H1 (cell line): ENCODE measurements around the gene IL6ST. TPM values are rescaled to one million over a fixed set of nuclear protein-coding genes. Genes with fewer than 3 reads are reported as not detected.
"Not testable (repeated sequence)": the region's sequence is repeated elsewhere in the genome, so short reads cannot be mapped to it uniquely, and the experiment has no call there.

ENCODE experiments used
- CTCF ChIA-PET: fragments of 300-600 bp; sonication (Branson Sonifier 250); formaldehyde crosslinking; loops from one replicate; lab custom pipeline; 2021; ENCODE audit not compliant: partially characterized antibody; lab: Charles Lee
- POLR2A ChIA-PET: fragments of 300-600 bp; sonication (Branson Sonifier 250); formaldehyde crosslinking; loops from one replicate; lab custom pipeline; 2021; ENCODE audit warnings: inconsistent platforms; ENCODE audit not compliant: partially characterized antibody; lab: Charles Lee
- DNase-seq, 2 experiments: peaks; one replicate each; pipeline versions ENCODE4 v3.0.0 to v3.0.0-alpha.2; 2010 to 2022; ENCODE audit warnings: low spot score in 2 of 2, low read depth in 1 of 2, mixed read lengths in 1 of 2
- FAIRE-seq: peaks from 2 replicates; lab custom pipeline; 2011; peaks lifted over from hg19 to GRCh38; lab: Jason Lieb, UNC
- H2AFZ ChIP-seq: 2 replicates; pipeline ENCODE4 v1.8.1; 2012; ENCODE audit warnings: low read length, inconsistent platforms
- H2AK5ac ChIP-seq: 2 replicates; pipeline ENCODE4 v1.6.1; 2013; ENCODE audit warnings: low read depth, low read length
- H2BK120ac ChIP-seq: replicated peaks from 2 replicates; pipeline ENCODE3; 2013; ENCODE audit warnings: low read depth, low read length, inconsistent platforms
- H2BK12ac ChIP-seq: 2 replicates; pipeline ENCODE4 v1.6.1; 2013; ENCODE audit warnings: low read depth, low read length
- H2BK15ac ChIP-seq: 2 replicates; pipeline ENCODE4 v1.6.1; 2013; ENCODE audit warnings: low read length
- H2BK20ac ChIP-seq: 2 replicates; pipeline ENCODE4 v1.6.1; 2013; ENCODE audit warnings: low read length
- H2BK5ac ChIP-seq: 2 replicates; pipeline ENCODE4 v1.6.1; 2013; ENCODE audit warnings: low read depth, low read length
- H3K14ac ChIP-seq: 2 replicates; pipeline ENCODE4 v1.6.1; 2013; ENCODE audit warnings: inconsistent platforms; ENCODE audit not compliant: insufficient read length
- H3K18ac ChIP-seq: 2 replicates; pipeline ENCODE4 v1.6.1; 2013; ENCODE audit warnings: low read length; ENCODE audit errors: extremely low read depth
- H3K23ac ChIP-seq: 2 replicates; pipeline ENCODE4 v1.6.1; 2013; ENCODE audit warnings: inconsistent platforms; ENCODE audit not compliant: insufficient read length
- H3K23me2 ChIP-seq: 2 replicates; pipeline ENCODE4 v1.6.1; 2013; ENCODE audit warnings: low read depth, low read length
- H3K27ac ChIP-seq: 2 replicates; pipeline ENCODE4 v1.6.1; 2011; ENCODE audit warnings: low read depth, low read length, inconsistent platforms
- H3K27me3 ChIP-seq, 4 experiments: replicated peaks in 1 of 4; 1 replicate in 1 of 4; 2 replicates in 3 of 4; pipeline versions ENCODE4 v1.6.1 to v1.8.1; 2011 to 2013; ENCODE audit warnings: low read length in 3 of 4, mild to moderate bottlenecking in 3 of 4, inconsistent platforms in 2 of 4, mixed read lengths in 2 of 4, moderate library complexity in 1 of 4; ENCODE audit not compliant: control insufficient read depth in 3 of 4, insufficient read depth in 3 of 4; ENCODE audit errors: extremely low read depth in 1 of 4
- H3K36me3 ChIP-seq, 4 experiments: 2 replicates each; pipeline versions ENCODE4 v1.6.1 to v1.8.1; 2011 to 2013; ENCODE audit warnings: mild to moderate bottlenecking in 4 of 4, low read length in 3 of 4, moderate library complexity in 2 of 4, control low read depth in 1 of 4, inconsistent platforms in 1 of 4; ENCODE audit not compliant: insufficient read depth in 4 of 4, control insufficient read depth in 2 of 4
- H3K4ac ChIP-seq: replicated peaks from 2 replicates; pipeline ENCODE3; 2013; ENCODE audit warnings: low read length, low read depth, mixed read lengths, inconsistent platforms; ENCODE audit not compliant: insufficient read length
- H3K4me1 ChIP-seq, 4 experiments: replicated peaks in 1 of 4; 1 replicate in 1 of 4; 2 replicates in 3 of 4; pipeline versions ENCODE4 v1.6.1 to v1.8.1; 2011 to 2013; ENCODE audit warnings: low read length in 3 of 4, inconsistent platforms in 2 of 4, mixed read lengths in 1 of 4; ENCODE audit not compliant: insufficient read depth in 4 of 4, control insufficient read depth in 3 of 4
- H3K4me2 ChIP-seq, 2 experiments: 2 replicates each; pipeline versions ENCODE4 v1.6.1 to v1.8.1; 2011 to 2013; ENCODE audit warnings: low read depth in 2 of 2, low read length in 2 of 2, control low read depth in 1 of 2, inconsistent platforms in 1 of 2, mild to moderate bottlenecking in 1 of 2; ENCODE audit not compliant: insufficient read depth in 1 of 2
- H3K4me3 ChIP-seq, 4 experiments: fragments of 200-600, 300-600 bp in 1 of 4; sonication (generic), shearing (Covaris generic), sonication (Bioruptor Twin) in 1 of 4; 2 replicates each; pipeline versions ENCODE4 v1.5.1 to v1.8.1; 2011 to 2016; ENCODE audit warnings: low read length in 4 of 4, low read depth in 3 of 4, control low read depth in 2 of 4, inconsistent platforms in 2 of 4, mild to moderate bottlenecking in 2 of 4, mixed read lengths in 1 of 4, moderate library complexity in 1 of 4; ENCODE audit not compliant: insufficient read depth in 2 of 4; ENCODE audit errors: extremely low read depth in 1 of 4
- H3K56ac ChIP-seq: replicated peaks from 2 replicates; pipeline ENCODE3; 2013; ENCODE audit warnings: low read depth, mild to moderate bottlenecking, mixed read lengths, low read length, inconsistent platforms; ENCODE audit not compliant: insufficient read length
- H3K79me1 ChIP-seq: 2 replicates; pipeline ENCODE4 v1.6.1; 2013; ENCODE audit warnings: low read depth, low read length, control low read depth
- H3K79me2 ChIP-seq, 2 experiments: 2 replicates each; pipeline versions ENCODE4 v1.6.1 to v1.8.1; 2012 to 2013; ENCODE audit warnings: low read length in 2 of 2, mild to moderate bottlenecking in 2 of 2, inconsistent platforms in 1 of 2; ENCODE audit not compliant: insufficient read depth in 2 of 2, control insufficient read depth in 1 of 2
- H3K9ac ChIP-seq, 4 experiments: replicated peaks in 1 of 4; 1 replicate in 1 of 4; 2 replicates in 3 of 4; pipeline versions ENCODE4 v1.6.1 to v1.8.1; 2011 to 2013; ENCODE audit warnings: low read depth in 3 of 4, low read length in 3 of 4, control low read depth in 2 of 4, mild to moderate bottlenecking in 2 of 4, moderate library complexity in 2 of 4, inconsistent platforms in 1 of 4; ENCODE audit errors: extremely low read depth in 1 of 4
- H3K9me3 ChIP-seq, 2 experiments: 2 replicates each; pipeline versions ENCODE4 v1.6.1 to v1.8.1; 2012 to 2013; ENCODE audit warnings: mild to moderate bottlenecking in 2 of 2, moderate library complexity in 2 of 2, control low read depth in 1 of 2, inconsistent platforms in 1 of 2, low read depth in 1 of 2, low read length in 1 of 2, mixed read lengths in 1 of 2; ENCODE audit not compliant: insufficient read depth in 2 of 2
- H4K20me1 ChIP-seq, 2 experiments: replicated peaks in 1 of 2; 2 replicates each; pipeline versions ENCODE3 to v1.8.1; 2011 to 2013; ENCODE audit warnings: inconsistent platforms in 2 of 2, low read length in 2 of 2, mild to moderate bottlenecking in 1 of 2; ENCODE audit not compliant: insufficient read depth in 2 of 2, control insufficient read depth in 1 of 2
- H4K5ac ChIP-seq: 2 replicates; pipeline ENCODE4 v1.6.1; 2013; ENCODE audit warnings: low read length, low read depth, mixed read lengths, inconsistent platforms; ENCODE audit not compliant: insufficient read length
- H4K8ac ChIP-seq: 2 replicates; pipeline ENCODE4 v1.8.0; 2013; ENCODE audit warnings: mild to moderate bottlenecking, moderate library complexity, low read length, inconsistent platforms; ENCODE audit not compliant: insufficient read depth; ENCODE audit errors: extremely low read depth
- H4K91ac ChIP-seq: replicated peaks from 2 replicates; pipeline ENCODE3; 2013; ENCODE audit warnings: low read length, mixed read lengths, inconsistent platforms; ENCODE audit not compliant: insufficient read length
- polyA plus RNA-seq, 7 experiments: library from polyadenylated mRNA; depleted of rRNA in 3 of 7; stranded (reverse) in 5 of 7; unstranded in 2 of 7; fragments of >200 nt in 5 of 7; fragments of 200-250 nt in 2 of 7; gene quantifications; 1 replicate in 5 of 7; 2 replicates in 1 of 7; 4 replicates in 1 of 7; pipeline versions ENCODE4 v1.2.1 to v1.2.3, GENCODE V29; 2011 to 2013; ENCODE audit warnings: missing spikeins in 2 of 7, mixed read lengths in 2 of 7
- total RNA-seq: library from RNA; stranded (reverse); fragmentation: NEBNext Ultra II Directional; extraction: Animal tissue kit (Norgen Biotek cat#: 25700); gene quantifications from 2 replicates; pipeline ENCODE4 v1.2.1, GENCODE V29; 2021

The IL6ST gene
- total and polyA plus RNA-seq, 2 of the 8 experiments (the other 6 are each of a cell fraction or from before 2014, with no cell fraction given) = 1.4 to 11.1 TPM

- FAIRE-seq, H3K27ac ChIP-seq, H3K27me3 ChIP-seq, H3K4me2 ChIP-seq, H3K4ac ChIP-seq, H4K5ac ChIP-seq, H4K8ac ChIP-seq, H3K9ac ChIP-seq, H3K36me3 ChIP-seq, H3K23ac ChIP-seq, H2BK15ac ChIP-seq, H3K23me2 ChIP-seq, H2BK12ac ChIP-seq, H2AFZ ChIP-seq, H3K18ac ChIP-seq, H3K79me1 ChIP-seq, H3K9me3 ChIP-seq, H2BK120ac ChIP-seq, H4K20me1 ChIP-seq, H3K56ac ChIP-seq, H3K14ac ChIP-seq, H2AK5ac ChIP-seq, DNase-seq, H3K4me1 ChIP-seq, H2BK5ac ChIP-seq, H2BK20ac ChIP-seq, H4K91ac ChIP-seq, POLR2A ChIA-PET, H3K4me3 ChIP-seq, H3K79me2 ChIP-seq: not testable (repeated sequence)
- CTCF ChIA-PET = interaction anchor here (0.6 to 4.3 kb wide), 9 partner anchors 11 to 901 kb away, joined by 3 to 71 read pairs (median 7); no protein-coding TSS in a partner anchor
Measured at GRCh38 chr5:55937598-55937997, 57.2 kb downstream of the IL6ST start.
